Transverse colon (tissue), 4 donors: Measurements from ENCODE around the gene MRPL28.
"Not testable (repeated sequence)": the region's sequence is repeated elsewhere in the genome, so short reads cannot be mapped to it uniquely, and the experiment has no call there.

ENCODE experiments used
- CTCF ChIP-seq, 5 experiments: fragments of 200-600 bp in 3 of 5; fragments of 450-650 bp in 2 of 5; sonication (generic) in 3 of 5; IDR thresholded peaks; 1 replicate in 2 of 5; 2 replicates in 3 of 5; pipeline ENCODE4 v1.5.1; 2016 to 2017; ENCODE audit warnings: antibody characterized with exemption in 5 of 5, inconsistent platforms in 3 of 5, mild to moderate bottlenecking in 2 of 5, moderate library complexity in 1 of 5
- POLR2AphosphoS5 ChIP-seq, 3 donors: sonication (generic); formaldehyde crosslinking; IDR thresholded peaks; one replicate each; pipeline ENCODE4 v1.6.1; 2016; ENCODE audit warnings: antibody characterized with exemption in 3 of 3

- not testable (repeated sequence) for TF ChIP-seq POLR2AphosphoS5, CTCF (IDR thresholded peaks at IDR 0.05)
Observed at GRCh38 chr16:334164-334832, 36.0 kb downstream of the MRPL28 start.
